Amygdala (tissue), 56 donors: ENCODE data around the gene KTN1.

Experiments used
- DNase-seq, 56 donors: peaks; one replicate each; lab custom pipeline; 2025; lab: John Stamatoyannopoulos, UW

The KTN1 gene

GRCh38 chr14:55665067-55665675 is 85.2 kb downstream of the KTN1 start:
- no peak for DNase-seq

GRCh38 chr14:55667801-55668200 is 87.8 kb downstream of the KTN1 start:
- no peak for DNase-seq

DNA sequence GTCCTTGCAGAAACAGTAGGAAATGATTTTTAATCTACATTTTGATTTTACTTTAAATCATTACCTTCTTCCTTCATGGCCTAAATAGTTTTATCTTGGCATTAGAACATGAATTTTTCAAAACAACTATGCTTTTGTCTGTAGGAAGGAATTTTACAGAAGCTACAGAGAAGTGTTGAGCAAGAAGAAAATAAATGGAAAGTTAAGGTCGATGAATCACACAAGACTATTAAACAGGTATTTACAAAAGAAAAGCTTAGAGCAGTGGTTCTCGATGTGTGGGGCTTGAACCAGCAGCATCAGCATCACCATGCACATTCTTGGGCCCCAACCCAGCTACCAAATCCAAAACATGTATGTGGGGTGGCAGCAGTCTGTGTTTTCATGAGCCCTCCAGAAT is 91.6 kb downstream of the KTN1 start:
- no peak for DNase-seq

DNA sequence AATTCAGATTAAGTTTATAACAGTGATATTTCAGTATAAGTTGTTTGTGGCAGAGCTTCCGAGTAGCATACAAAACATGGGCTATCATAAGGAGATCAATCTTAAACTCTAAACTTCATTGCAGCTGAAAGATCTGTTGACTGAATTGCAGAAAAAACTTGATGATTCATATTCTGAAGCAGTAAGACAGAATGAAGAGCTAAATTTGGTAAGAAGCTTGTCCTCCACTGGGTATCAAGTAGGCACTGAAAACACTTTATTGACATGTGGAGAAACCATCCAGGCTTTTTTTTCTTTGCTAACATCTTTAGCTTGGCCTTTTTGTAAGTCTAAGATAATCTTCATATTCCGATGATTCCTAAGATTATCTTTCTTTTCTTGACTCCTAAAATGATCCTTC is 93.0 kb downstream of the KTN1 start:
- DNase-seq = no peak

- DNase-seq = no peak
Measured at GRCh38 chr14:55681096-55681495, 101.1 kb downstream of the KTN1 start.

DNA sequence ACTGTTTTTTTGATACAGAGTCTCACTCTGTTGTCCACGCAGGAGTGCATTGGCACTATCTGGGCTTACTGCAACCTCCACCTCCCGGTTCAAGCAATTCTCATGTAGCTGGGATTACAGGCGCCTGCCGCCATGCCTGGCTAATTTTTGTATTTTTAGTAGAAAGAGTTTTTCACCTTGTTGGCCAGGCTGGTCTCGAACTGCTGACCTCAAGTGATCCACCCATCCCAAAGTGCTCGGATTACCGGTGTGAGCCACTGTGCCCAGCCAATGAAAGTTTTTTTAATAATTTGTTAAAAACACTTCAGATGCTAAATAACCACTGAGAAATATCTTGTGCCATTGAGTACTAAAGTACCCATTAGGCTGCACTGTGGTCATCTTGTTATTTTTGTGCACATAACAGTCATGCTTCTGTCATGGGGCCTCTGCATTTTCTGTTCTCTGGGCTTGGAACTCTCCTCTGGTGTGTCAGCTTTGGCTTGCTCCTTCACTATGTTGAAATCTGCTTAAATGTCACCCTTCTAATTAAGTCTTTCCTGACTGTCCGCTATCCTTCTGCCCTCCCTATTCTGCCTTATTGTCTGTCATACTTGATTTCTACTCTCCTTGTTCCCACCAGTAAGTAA is 105.1 kb downstream of the KTN1 start:
- DNase-seq = no peak

DNA sequence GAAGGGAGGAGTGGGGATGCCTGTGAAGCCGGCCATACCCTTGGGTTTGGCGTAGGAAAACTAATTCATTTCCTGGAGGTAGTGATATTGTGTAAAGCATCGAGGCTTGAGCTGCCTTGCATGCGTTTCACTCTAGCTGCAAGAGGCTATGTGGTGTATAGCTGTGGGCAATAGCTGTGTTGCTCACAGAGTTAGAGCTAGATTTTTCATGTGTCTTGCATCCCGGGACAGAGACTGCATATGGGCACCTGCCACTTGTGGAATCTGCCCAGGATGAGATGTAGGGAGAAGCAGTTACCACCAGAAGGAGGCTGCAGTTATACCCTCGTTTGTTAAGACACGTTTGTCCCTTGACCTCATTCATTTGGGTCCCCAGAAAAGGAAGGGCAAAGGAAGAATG is 106.7 kb downstream of the KTN1 start:
- DNase-seq = no peak

GRCh38 chr14:55688566-55688965 is 108.6 kb downstream of the KTN1 start:
- no peak for DNase-seq

DNA sequence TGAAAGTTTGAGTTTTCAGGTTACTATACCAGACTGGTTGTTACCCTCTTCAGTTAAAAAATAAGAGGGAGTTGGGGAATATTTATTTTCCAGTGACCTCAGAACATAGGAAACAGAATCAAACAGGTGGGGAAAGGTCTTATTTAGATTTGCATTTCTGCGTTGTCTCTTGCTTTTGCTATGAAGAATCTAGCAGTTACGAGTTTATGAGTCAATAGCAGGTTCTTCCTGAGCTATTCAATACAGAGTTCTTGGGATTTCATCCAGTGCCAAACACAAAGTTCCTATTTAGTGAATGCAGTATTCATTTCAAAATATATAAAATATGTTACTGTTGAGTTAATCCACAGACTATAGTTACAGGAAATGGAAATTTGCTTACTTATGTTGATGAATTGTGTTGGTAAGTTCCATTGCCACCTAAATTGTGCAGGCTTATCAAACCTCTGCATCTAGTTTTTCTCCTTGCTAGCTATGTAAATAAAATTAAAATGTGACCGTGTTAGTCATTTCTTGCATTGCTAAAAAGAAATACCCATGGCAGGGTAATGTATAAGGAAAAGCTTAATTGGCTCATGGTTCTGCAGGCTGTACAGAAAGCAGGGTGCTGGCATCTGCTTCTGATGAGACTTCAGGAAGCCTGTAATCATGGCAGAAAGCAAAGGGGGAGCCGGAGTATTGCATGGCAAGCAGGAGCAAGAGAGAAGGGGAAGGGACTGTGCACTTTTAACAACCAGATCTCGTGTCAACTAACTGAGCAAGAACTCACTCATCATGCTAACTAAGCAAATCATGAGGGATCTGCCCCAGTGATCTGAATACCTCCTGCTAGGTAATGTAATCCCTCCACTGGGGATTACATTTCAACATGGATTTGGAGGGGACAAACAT is 110.2 kb downstream of the KTN1 start:
- no peak for DNase-seq

GRCh38 chr14:55691659-55692058 is 111.7 kb downstream of the KTN1 start:
- no peak for DNase-seq

DNA sequence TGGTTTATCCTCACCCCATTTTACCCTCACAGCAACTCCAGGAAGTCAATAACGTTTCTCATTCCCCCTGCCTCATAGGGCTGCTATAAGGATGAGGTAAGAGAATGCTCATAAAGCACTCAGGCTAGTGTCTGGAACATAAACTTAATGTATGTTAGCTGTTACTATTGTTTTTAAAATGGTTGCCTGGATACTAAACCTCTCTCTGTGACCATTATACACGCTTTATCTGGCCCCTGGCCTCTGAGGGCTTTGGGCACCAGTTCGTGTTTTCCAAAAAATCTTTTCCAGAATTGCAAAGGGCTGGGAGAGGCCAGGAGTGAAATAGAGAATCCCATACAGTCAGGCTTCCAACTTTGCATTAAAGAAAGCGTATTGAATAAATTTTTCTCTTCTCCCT is 113.9 kb downstream of the KTN1 start:
- DNase-seq = no peak

- no peak for DNase-seq
Measured at GRCh38 chr14:55697414-55697861, 117.4 kb downstream of the KTN1 start.

DNA sequence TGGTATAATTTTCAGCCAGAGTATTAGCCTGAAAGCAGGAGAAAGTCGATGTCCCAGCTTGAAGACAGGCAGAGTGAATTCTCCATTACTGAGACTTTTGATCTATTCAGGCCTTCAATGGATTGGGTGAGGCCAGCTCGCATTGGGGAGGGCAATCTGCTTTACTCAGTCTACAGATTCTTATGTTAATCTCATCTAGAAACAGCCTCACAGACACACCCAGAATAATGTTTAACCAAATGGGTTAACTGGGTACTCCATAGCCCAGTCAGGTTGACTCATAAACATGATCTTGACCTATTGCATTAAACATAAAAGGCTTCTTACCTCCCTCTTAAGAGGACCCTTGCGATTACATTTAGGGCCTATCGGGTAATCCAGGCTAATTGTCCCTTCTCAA is 118.0 kb downstream of the KTN1 start:
- no peak for DNase-seq

- DNase-seq = peak in 1 of 56 donors; percentile 21
Measured at GRCh38 chr14:55699131-55700057, 119.4 kb downstream of the KTN1 start.

DNA sequence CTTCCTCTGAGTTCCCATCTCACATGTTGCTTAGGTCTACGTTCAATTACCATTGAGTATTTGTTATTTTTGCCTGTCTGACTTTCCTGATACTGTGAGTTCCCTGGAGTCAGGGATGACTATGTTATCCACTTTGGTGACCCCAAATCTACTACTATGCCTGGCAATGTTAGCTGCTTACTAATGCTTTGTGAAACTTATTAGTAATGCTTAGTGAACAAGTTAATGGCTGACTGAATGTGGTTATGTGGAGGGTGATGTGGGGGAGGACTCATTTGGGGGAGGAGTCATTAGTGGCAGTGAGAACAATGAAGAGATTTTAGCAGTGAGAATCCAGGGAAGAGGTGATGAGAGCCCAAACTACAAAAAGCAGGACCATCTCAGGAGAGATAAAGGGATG is 121.6 kb downstream of the KTN1 start:
- DNase-seq = no peak

GRCh38 chr14:55702511-55702910 is 122.5 kb downstream of the KTN1 start:
- no peak for DNase-seq

- no peak for DNase-seq
Measured at GRCh38 chr14:55704654-55705053, 124.6 kb downstream of the KTN1 start.

DNA sequence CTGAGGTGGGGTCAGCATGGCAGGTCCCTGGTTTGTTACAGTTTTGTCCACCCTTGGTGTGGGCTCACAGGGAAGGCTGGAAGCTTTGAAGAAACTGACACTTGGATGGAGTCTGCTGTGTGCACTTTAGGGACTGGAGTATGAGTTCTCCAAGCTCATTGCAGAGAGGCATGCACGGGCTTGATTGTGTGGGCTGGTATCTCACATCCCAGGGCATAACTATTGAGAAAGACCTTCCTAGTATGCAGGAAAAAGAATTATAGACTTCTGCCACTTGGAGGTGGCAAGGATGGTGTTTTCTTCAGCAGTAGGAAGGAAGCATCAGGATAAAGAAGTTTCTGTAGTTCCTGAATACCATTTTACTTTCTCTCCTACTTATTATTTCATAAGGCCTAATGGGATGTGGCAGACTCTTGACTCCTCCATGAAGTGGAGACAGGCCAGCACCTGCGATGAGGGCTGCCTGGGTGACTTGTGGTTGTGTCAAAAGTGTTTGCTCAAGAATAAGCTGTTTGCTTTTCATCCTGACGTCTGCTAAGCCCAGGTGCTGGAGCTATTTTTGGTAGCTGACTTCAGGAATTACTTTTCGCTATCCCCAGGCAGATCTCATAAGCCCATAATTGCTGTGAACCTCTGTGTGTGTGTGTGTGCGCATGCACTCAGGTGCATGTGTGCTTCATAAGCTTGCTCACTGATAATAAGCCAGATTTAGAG is 125.8 kb downstream of the KTN1 start:
- DNase-seq = no peak

DNA sequence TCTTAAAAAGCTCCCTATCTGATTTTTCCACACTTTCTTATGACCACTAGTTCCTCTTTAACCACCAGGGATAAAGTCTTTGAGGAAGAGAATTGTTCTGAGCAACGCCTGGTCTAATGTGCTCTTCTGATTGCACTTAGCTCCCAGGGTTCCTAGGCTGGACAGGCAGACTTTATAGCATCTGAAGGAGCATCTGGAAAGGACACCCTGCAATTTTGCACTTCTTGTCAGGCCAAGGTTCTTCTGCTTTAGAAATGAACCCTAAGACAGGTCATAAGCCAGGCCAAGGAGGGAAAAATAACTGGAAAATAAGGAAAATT is 126.3 kb downstream of the KTN1 start:
- DNase-seq = no peak

GRCh38 chr14:55706893-55707292 is 126.9 kb downstream of the KTN1 start:
- DNase-seq = no peak
